ENCODE measurements around the gene TMEM39B. TPM values are rescaled to one million over a fixed set of nuclear protein-coding genes. Genes with fewer than 3 reads are reported as not detected.
"Not testable (repeated sequence)": the region's sequence is repeated elsewhere in the genome, so short reads cannot be mapped to it uniquely, and the experiment has no call there.

TMEM39B gene
- total RNA-seq, 1 experiment from 2014 or later = 30.4 TPM

DNA sequence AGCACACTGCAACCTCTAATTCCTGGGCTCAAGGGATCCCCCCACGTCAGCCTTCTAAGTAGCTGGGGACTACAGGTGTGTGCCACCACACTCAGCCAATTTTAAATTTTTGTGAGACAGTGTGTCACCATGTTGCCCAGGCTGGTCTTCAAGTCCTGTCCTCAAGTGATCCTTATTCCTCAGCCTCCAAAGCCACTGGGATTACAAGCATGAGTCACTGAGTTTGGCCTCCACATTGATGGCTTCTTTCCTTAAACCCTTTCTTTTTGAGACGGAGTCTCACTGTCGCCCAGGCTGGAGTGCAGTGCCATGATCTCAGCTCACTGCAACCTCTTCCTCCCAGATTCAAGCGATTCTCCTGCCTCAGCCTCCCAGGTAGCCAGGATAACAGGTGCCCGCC lies 42.8 kb downstream of the TMEM39B start:
- DNase-seq (ENCODE audit: low spot score) = no peak
- H3K4me3 ChIP-seq (ENCODE audit: low read depth, low read length, poor library complexity, severe bottlenecking) = no peak overlapping the region
- no peaks in the 10 kb centered on the region for H3K27me3 ChIP-seq (replicated peaks; ENCODE audit: insufficient read depth, low read depth, low read length, poor library complexity)
- no peak overlapping the region for H3K27ac ChIP-seq (ENCODE audit: low read depth, low read length, poor library complexity, severe bottlenecking)
- intact Hi-C loops (cut with micrococcal nuclease; ENCODE audit: unreplicated experiment) = no loop called here
- H3K36me3 ChIP-seq (ENCODE audit: insufficient read depth, low read length, poor library complexity, severe bottlenecking) = no peaks in the 10 kb centered on the region
- no peaks in the 10 kb centered on the region for H3K9me3 ChIP-seq (ENCODE audit: low read depth, low read length, poor library complexity, severe bottlenecking)
- ChIA-PET POLR2A (ENCODE audit: low non-redundant PET) (no interaction called here), CTCF (no interaction called here)
- BruUV-seq (replicated peaks) = no TSS peak
- TF ChIP-seq, protein P1, sequence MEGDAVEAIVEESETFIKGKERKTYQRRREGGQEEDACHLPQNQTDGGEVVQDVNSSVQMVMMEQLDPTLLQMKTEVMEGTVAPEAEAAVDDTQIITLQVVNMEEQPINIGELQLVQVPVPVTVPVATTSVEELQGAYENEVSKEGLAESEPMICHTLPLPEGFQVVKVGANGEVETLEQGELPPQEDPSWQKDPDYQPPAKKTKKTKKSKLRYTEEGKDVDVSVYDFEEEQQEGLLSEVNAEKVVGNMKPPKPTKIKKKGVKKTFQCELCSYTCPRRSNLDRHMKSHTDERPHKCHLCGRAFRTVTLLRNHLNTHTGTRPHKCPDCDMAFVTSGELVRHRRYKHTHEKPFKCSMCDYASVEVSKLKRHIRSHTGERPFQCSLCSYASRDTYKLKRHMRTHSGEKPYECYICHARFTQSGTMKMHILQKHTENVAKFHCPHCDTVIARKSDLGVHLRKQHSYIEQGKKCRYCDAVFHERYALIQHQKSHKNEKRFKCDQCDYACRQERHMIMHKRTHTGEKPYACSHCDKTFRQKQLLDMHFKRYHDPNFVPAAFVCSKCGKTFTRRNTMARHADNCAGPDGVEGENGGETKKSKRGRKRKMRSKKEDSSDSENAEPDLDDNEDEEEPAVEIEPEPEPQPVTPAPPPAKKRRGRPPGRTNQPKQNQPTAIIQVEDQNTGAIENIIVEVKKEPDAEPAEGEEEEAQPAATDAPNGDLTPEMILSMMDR (conservative IDR thresholded peaks at IDR 0.05; ENCODE audit: low read depth, low read length) = no peak
- TF ChIP-seq EZH2 (IDR thresholded peaks at IDR 0.05; ENCODE audit: borderline replicate concordance, low read depth, low read length, poor library complexity, severe bottlenecking) = no peak
- peaks cover 8% of the 10 kb centered on the region for H3K4me1 ChIP-seq (ENCODE audit: insufficient read depth, low read length, poor library complexity, severe bottlenecking)

DNA sequence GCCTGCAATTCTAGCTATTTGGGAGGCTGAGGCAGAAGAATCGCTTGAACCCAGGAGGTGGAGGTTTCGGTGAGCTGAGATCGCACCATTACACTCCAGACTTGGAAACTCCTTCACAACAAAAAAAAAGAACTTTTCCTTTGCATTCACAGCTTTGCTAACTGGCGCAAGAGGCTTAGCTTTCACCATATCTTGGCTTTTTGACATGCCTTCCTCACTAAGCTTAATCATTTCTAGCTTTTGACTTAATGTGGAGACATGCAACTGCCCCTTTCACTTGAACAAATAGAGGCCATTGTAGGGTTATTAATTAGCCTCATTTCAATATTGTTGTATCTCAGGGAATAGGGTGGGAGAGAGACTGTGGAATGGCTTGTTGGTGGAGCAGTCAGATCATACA lies 43.8 kb downstream of the TMEM39B start:
- no TSS peak for BruUV-seq (replicated peaks)
- H3K4me3 ChIP-seq (ENCODE audit: low read depth, low read length, poor library complexity, severe bottlenecking) = no peak overlapping the region
- no peaks in the 10 kb centered on the region for H3K9me3 ChIP-seq (ENCODE audit: low read depth, low read length, poor library complexity, severe bottlenecking)
- TF ChIP-seq EZH2 (IDR thresholded peaks at IDR 0.05; ENCODE audit: borderline replicate concordance, low read depth, low read length, poor library complexity, severe bottlenecking) = no peak
- TF ChIP-seq, protein P1 (conservative IDR thresholded peaks at IDR 0.05; ENCODE audit: low read depth, low read length) = no peak
- peaks cover 7% of the 10 kb centered on the region for H3K4me1 ChIP-seq (ENCODE audit: insufficient read depth, low read length, poor library complexity, severe bottlenecking)
- ChIA-PET POLR2A (ENCODE audit: low non-redundant PET) (no interaction called here), CTCF (no interaction called here)
- H3K27me3 ChIP-seq (replicated peaks; ENCODE audit: insufficient read depth, low read depth, low read length, poor library complexity) = no peaks in the 10 kb centered on the region
- intact Hi-C loops (cut with micrococcal nuclease; ENCODE audit: unreplicated experiment) = no loop called here
- DNase-seq (ENCODE audit: low spot score) = no peak
- H3K36me3 ChIP-seq (ENCODE audit: insufficient read depth, low read length, poor library complexity, severe bottlenecking) = no peaks in the 10 kb centered on the region
- no peak overlapping the region for H3K27ac ChIP-seq (ENCODE audit: low read depth, low read length, poor library complexity, severe bottlenecking)

DNA sequence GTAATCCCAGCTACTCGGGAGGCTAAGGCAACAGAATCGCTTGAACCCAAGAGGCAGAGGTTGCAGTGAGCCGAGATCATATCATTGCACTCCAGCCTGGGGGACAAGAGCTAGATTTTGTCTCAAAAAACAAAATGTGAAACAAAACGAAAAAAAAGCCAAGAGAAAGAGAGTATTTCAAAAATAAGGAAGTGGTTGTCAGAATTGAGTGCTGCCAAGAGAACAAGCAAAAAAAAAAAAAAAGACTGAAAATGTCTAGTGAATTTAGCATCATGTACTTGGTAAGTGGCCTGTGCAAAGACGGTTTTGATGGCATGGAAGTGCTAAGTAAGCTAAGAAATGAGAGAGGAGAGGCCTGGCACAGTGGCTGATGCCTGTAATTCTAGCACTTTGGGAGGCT lies 49.4 kb downstream of the TMEM39B start:
- intact Hi-C loops (cut with micrococcal nuclease; ENCODE audit: unreplicated experiment) = no loop called here
- no TSS peak for BruUV-seq (replicated peaks)
- TF ChIP-seq EZH2 (IDR thresholded peaks at IDR 0.05; ENCODE audit: borderline replicate concordance, low read depth, low read length, poor library complexity, severe bottlenecking) = no peak
- TF ChIP-seq, protein P1 (conservative IDR thresholded peaks at IDR 0.05; ENCODE audit: low read depth, low read length) = no peak
- POLR2A ChIA-PET (ENCODE audit: low non-redundant PET) = no interaction called here
- Histone ChIP-seq H3K4me3 (ENCODE audit: low read depth, low read length, poor library complexity, severe bottlenecking) (no peak overlapping the region), H3K4me1 (ENCODE audit: insufficient read depth, low read length, poor library complexity, severe bottlenecking) (no peaks in the 10 kb centered on the region), H3K9me3 (ENCODE audit: low read depth, low read length, poor library complexity, severe bottlenecking) (no peaks in the 10 kb centered on the region), H3K27ac (ENCODE audit: low read depth, low read length, poor library complexity, severe bottlenecking) (no peak overlapping the region), H3K36me3 (ENCODE audit: insufficient read depth, low read length, poor library complexity, severe bottlenecking) (no peaks in the 10 kb centered on the region), H3K27me3 (replicated peaks; ENCODE audit: insufficient read depth, low read depth, low read length, poor library complexity) (no peaks in the 10 kb centered on the region)
- CTCF ChIA-PET = no interaction called here
- DNase-seq (ENCODE audit: low spot score) = no peak

DNA sequence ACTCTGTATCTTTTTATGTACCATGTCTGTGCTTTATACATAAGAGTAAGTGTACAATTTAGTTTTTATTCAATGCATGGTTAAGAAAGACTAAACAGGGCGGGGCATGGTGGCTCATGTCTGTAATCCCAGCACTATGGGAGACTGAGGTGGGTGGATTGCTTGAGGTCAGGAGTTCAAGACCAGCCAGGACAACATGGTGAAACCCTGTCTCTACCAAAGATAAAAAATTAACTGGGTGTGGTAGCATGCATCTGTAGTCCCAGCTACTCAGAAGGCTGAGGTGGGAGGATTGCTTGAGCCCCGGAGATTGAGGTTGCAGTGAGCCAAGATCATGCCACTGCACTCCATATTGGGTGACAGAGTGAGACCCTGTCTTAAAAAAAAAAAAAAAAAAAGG lies 50.6 kb downstream of the TMEM39B start:
- intact Hi-C loops (cut with micrococcal nuclease; ENCODE audit: unreplicated experiment); H3K4me1 ChIP-seq (ENCODE audit: insufficient read depth, low read length, poor library complexity, severe bottlenecking); POLR2A ChIA-PET (ENCODE audit: low non-redundant PET); H3K27me3 ChIP-seq (replicated peaks; ENCODE audit: insufficient read depth, low read depth, low read length, poor library complexity); CTCF ChIA-PET; H3K27ac ChIP-seq (ENCODE audit: low read depth, low read length, poor library complexity, severe bottlenecking); H3K9me3 ChIP-seq (ENCODE audit: low read depth, low read length, poor library complexity, severe bottlenecking); H3K4me3 ChIP-seq (ENCODE audit: low read depth, low read length, poor library complexity, severe bottlenecking); BruUV-seq (replicated peaks); DNase-seq (ENCODE audit: low spot score); H3K36me3 ChIP-seq (ENCODE audit: insufficient read depth, low read length, poor library complexity, severe bottlenecking): not testable (repeated sequence)
